ENCODE results near the gene ADAM12. TPM values are rescaled to one million over a fixed set of nuclear protein-coding genes. Genes with fewer than 3 reads are reported as not detected.

Gene ADAM12
- total and polyA plus RNA-seq, 10 of the 15 experiments (the other 5 are each of a cell fraction or from before 2014, with no cell fraction given), result under 0.01 to 0.62 (median 0.04) TPM; not detected in 5

- ChIA-PET SMC1A (ENCODE audit: uncharacterized antibody, unreplicated experiment) (no interaction called here), CTCF (interaction anchor here (0.5 kb wide), 1 partner anchor 1725 kb away, joined by 3 read pairs; no protein-coding TSS in a partner anchor), POLR2A (no interaction called here), RAD21 (ENCODE audit: unreplicated experiment) (no interaction called here)
- FAIRE-seq (no peak), DNase-seq (ENCODE audit: low read depth, low spot score) (no peak), ATAC-seq (no peak)
- no peak for TF ChIP-seq RUNX3 (IDR thresholded peaks at IDR 0.05; ENCODE audit: low read length)
- TF ChIP-seq NFYB (IDR thresholded peaks at IDR 0.05; ENCODE audit: insufficient read depth, low read depth, low read length), result no peak
- TF ChIP-seq JUND (IDR thresholded peaks at IDR 0.05; ENCODE audit: low read depth, low read length), result no peak
- TF ChIP-seq NFXL1 (IDR thresholded peaks at IDR 0.05; ENCODE audit: borderline replicate concordance), result no peak
- no peak for TF ChIP-seq ZNF622 (IDR thresholded peaks at IDR 0.05)
- TF ChIP-seq RB1 (IDR thresholded peaks at IDR 0.05; ENCODE audit: borderline replicate concordance), result no peak
- TF ChIP-seq MXI1 (IDR thresholded peaks at IDR 0.05; ENCODE audit: low read depth, low read length), result no peak
- no peak for TF ChIP-seq MEF2A (IDR thresholded peaks at IDR 0.05; ENCODE audit: insufficient read depth, low read depth, low read length)
- Histone ChIP-seq H4K20me1 (ENCODE audit: control insufficient read depth, insufficient read depth) (no peaks in the 10 kb centered on the region), H3K9me3 (replicated peaks; ENCODE audit: control insufficient read depth, insufficient read depth, low read length) (no peaks in the 10 kb centered on the region), H3K4me3 (no peak overlapping the region), H3K4me2 (ENCODE audit: control insufficient read depth, insufficient read depth) (no peak overlapping the region), H3K79me2 (ENCODE audit: control insufficient read depth, insufficient read depth, low read length) (no peaks in the 10 kb centered on the region), H3K27ac (ENCODE audit: control insufficient read depth, insufficient read depth) (no peak overlapping the region), H2AFZ (ENCODE audit: control insufficient read depth, low read depth, low read length) (no peak overlapping the region), H3K27me3 (replicated peaks in 1 of 2; ENCODE audit: control insufficient read depth in 2 of 2, insufficient read depth in 2 of 2, low read length in 1 of 2) (no peaks in the 10 kb centered on the region), H3K36me3 (ENCODE audit: control insufficient read depth in 2 of 2, insufficient read depth in 2 of 2, low read length in 1 of 2) (no peaks in the 10 kb centered on the region), H3K4me1 (ENCODE audit: control insufficient read depth, insufficient read depth, low read length) (no peaks in the 10 kb centered on the region), H3K9ac (ENCODE audit: control insufficient read depth, insufficient read depth, low read length) (no peak overlapping the region)
- intact Hi-C loops (cut with micrococcal nuclease; ENCODE audit: unreplicated experiment), result no loop called here
- 33% methylated on average over 12 of the region's 12 CpGs for WGBS (ENCODE audit: insufficient coverage, insufficient replicate concordance, low lambda C conversion rate, missing lambda C conversion rate)
- no TSS peak for BruUV-seq (replicated peaks)
- in situ Hi-C loops (cut with MboI), result no loop called here
These were observed 307.3 kb downstream of the ADAM12 start for GRCh38 chr10:126080879-126081411.

GRCh38 chr10:126080291-126080825 lies 307.9 kb downstream of the ADAM12 start:
- no peak overlapping the region for H3K4me2 ChIP-seq (ENCODE audit: control insufficient read depth, insufficient read depth)
- FAIRE-seq (no peak), ATAC-seq (no peak), DNase-seq (ENCODE audit: low read depth, low spot score) (no peak)
- H2AFZ ChIP-seq (ENCODE audit: control insufficient read depth, low read depth, low read length), result no peak overlapping the region
- no peaks in the 10 kb centered on the region for H4K20me1 ChIP-seq (ENCODE audit: control insufficient read depth, insufficient read depth)
- ChIA-PET POLR2A (no interaction called here), RAD21 (ENCODE audit: unreplicated experiment) (no interaction called here), CTCF (no interaction called here), SMC1A (ENCODE audit: uncharacterized antibody, unreplicated experiment) (no interaction called here)
- no peak overlapping the region for H3K9ac ChIP-seq (ENCODE audit: control insufficient read depth, insufficient read depth, low read length)
- WGBS (ENCODE audit: insufficient coverage, insufficient replicate concordance, low lambda C conversion rate, missing lambda C conversion rate), result 38% methylated on average over 7 of the region's 7 CpGs
- no peaks in the 10 kb centered on the region for H3K79me2 ChIP-seq (ENCODE audit: control insufficient read depth, insufficient read depth, low read length)
- TF ChIP-seq NFIC (IDR thresholded peaks at IDR 0.05; ENCODE audit: low read depth, low read length), result no peak
- TF ChIP-seq USF1 (IDR thresholded peaks at IDR 0.05; ENCODE audit: borderline replicate concordance, extremely low read length, insufficient read depth, low read depth, low read length), result no peak
- TF ChIP-seq HCFC1 (IDR thresholded peaks at IDR 0.05; ENCODE audit: low read length), result no peak
- no peak for TF ChIP-seq ZZZ3 (IDR thresholded peaks at IDR 0.05; ENCODE audit: control insufficient read depth, insufficient read length, low read depth)
- TF ChIP-seq YY1 (IDR thresholded peaks at IDR 0.05; ENCODE audit: low read depth, low read length), result no peak
- H3K36me3 ChIP-seq (ENCODE audit: control insufficient read depth in 2 of 2, insufficient read depth in 2 of 2, low read length in 1 of 2), result no peaks in the 10 kb centered on the region
- H3K27ac ChIP-seq (ENCODE audit: control insufficient read depth, insufficient read depth), result no peak overlapping the region
- no peaks in the 10 kb centered on the region for H3K9me3 ChIP-seq (replicated peaks; ENCODE audit: control insufficient read depth, insufficient read depth, low read length)
- intact Hi-C loops (cut with micrococcal nuclease; ENCODE audit: unreplicated experiment) (no loop called here), in situ Hi-C loops (cut with MboI) (no loop called here)
- no peak overlapping the region for H3K4me3 ChIP-seq
- H3K27me3 ChIP-seq (replicated peaks in 1 of 2; ENCODE audit: control insufficient read depth in 2 of 2, insufficient read depth in 2 of 2, low read length in 1 of 2), result no peaks in the 10 kb centered on the region
- no TSS peak for BruUV-seq (replicated peaks)
- no peaks in the 10 kb centered on the region for H3K4me1 ChIP-seq (ENCODE audit: control insufficient read depth, insufficient read depth, low read length)

Data from GM12878 (cell line).